DND-41 (cell line): ENCODE results near the gene MAP2K3.

ENCODE experiments used
- ATAC-seq: fragments of 200-7000 bp; cut with Tn5 transposase; 3 replicates; pipeline ENCODE4 v1.9.1; 2021; ENCODE audit warnings: low read depth; ENCODE audit not compliant: insufficient read depth
- DNase-seq: peaks from one replicate; pipeline ENCODE4 v3.0.0-alpha.2; 2020
- H2AFZ ChIP-seq: 2 replicates; pipeline ENCODE4 v1.6.0; 2012; ENCODE audit warnings: low read depth, low read length
- H3K27ac ChIP-seq: 2 replicates; pipeline ENCODE4 v1.5.1; 2012; ENCODE audit warnings: low read length, inconsistent platforms
- H3K27me3 ChIP-seq: fragments of 200-600 bp; sonication (generic); 2 replicates; pipeline ENCODE4 v1.6.0; 2012; ENCODE audit warnings: low read length, mild to moderate bottlenecking, inconsistent platforms; ENCODE audit not compliant: insufficient read depth, poor library complexity
- H3K36me3 ChIP-seq: 2 replicates; pipeline ENCODE4 v1.5.1; 2012; ENCODE audit warnings: low read length, inconsistent platforms; ENCODE audit not compliant: insufficient read depth
- H3K4me1 ChIP-seq: 2 replicates; pipeline ENCODE4 v1.5.1; 2012; ENCODE audit warnings: mild to moderate bottlenecking, low read length; ENCODE audit not compliant: insufficient read depth
- H3K4me2 ChIP-seq: 2 replicates; pipeline ENCODE4 v1.6.0; 2012; ENCODE audit warnings: mild to moderate bottlenecking, moderate library complexity, low read length, inconsistent platforms; ENCODE audit not compliant: insufficient read depth
- H3K4me3 ChIP-seq, 2 experiments: fragments of 200-600 bp in 1 of 2; shearing (Covaris generic) in 1 of 2; 2 replicates each; pipeline ENCODE4 v1.5.1; 2012 to 2016; ENCODE audit warnings: inconsistent platforms in 2 of 2, low read length in 2 of 2, mild to moderate bottlenecking in 2 of 2, low read depth in 1 of 2, moderate library complexity in 1 of 2
- H3K79me2 ChIP-seq: 2 replicates; pipeline ENCODE4 v1.6.0; 2012; ENCODE audit warnings: low read length, inconsistent platforms; ENCODE audit not compliant: insufficient read depth
- H3K9ac ChIP-seq: 2 replicates; pipeline ENCODE4 v1.6.0; 2012; ENCODE audit warnings: low read depth, mild to moderate bottlenecking, inconsistent platforms, low read length, moderate library complexity
- H3K9me3 ChIP-seq: 2 replicates; pipeline ENCODE4 v1.5.1; 2012; ENCODE audit warnings: low read length, moderate library complexity, mild to moderate bottlenecking, inconsistent platforms; ENCODE audit not compliant: insufficient read depth, severe bottlenecking
- H4K20me1 ChIP-seq: 2 replicates; pipeline ENCODE4 v1.6.0; 2012; ENCODE audit warnings: low read length; ENCODE audit not compliant: insufficient read depth
- EZH2 ChIP-seq: IDR thresholded peaks from 3 replicates; pipeline ENCODE4 v1.6.1; 2012; ENCODE audit warnings: borderline replicate concordance, low read depth, mild to moderate bottlenecking, moderate library complexity, low read length, inconsistent platforms; ENCODE audit not compliant: severe bottlenecking
- TF ChIP-seq, protein P1 (sequence below): IDR thresholded peaks from 2 replicates; pipeline ENCODE4 v1.5.1; 2012; ENCODE audit warnings: borderline replicate concordance, low read length, moderate library complexity, mild to moderate bottlenecking; ENCODE audit not compliant: poor library complexity, severe bottlenecking; ENCODE audit errors: extremely low read depth

Gene MAP2K3

DNA sequence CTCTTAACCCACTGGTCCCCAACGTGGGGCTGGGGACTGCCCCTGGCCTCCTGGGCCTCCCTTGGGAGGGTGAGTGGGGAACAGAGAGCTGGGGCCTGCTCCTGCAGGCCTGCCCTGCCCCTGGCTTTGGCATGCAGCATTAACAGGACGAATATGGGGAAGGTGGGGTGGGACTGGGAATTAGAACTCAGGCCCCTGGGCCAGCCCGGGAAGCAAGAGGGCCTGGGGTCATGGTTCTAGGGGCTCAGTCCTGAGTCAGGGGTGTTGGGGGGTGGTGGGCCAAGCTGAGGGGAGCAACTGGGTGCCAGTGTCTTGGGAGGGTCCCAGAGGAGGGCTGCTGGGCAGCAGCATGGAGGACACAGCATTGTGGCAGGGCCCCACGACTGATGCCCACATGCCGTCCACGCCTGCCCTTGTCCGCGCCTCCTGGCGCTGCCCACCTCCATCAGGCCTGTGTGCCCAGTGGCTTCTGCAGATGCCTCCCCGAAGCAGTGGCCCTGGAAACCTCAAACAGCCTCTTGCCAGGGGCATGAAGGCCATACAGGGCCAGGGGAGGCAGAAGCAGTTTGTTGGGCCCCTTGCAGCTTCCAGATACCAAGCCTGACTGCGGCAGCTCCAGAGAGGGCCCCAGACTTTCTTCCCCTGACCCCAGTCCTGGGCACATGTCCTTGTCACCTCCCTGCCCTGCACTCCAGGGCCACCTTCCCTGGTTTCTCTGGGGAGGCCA lies 4.8 kb downstream of the MAP2K3 start:
- peaks cover 39% of the 10 kb centered on the region for H3K4me1 ChIP-seq
- H3K36me3 ChIP-seq: no peaks in the 10 kb centered on the region; the same call in 1 of the 2 replicates
- ATAC-seq: no peak
- peaks cover 74% of the 10 kb centered on the region for H4K20me1 ChIP-seq
- no peak overlapping the region for H2AFZ ChIP-seq
- no peak for DNase-seq
- H3K9ac ChIP-seq: no peak overlapping the region
- peaks cover 55% of the 10 kb centered on the region for H3K79me2 ChIP-seq
- H3K27ac ChIP-seq: peak overlapping the region; percentile 74
- no peaks in the 10 kb centered on the region for H3K27me3 ChIP-seq
- no peak for TF ChIP-seq EZH2
- TF ChIP-seq, protein P1, sequence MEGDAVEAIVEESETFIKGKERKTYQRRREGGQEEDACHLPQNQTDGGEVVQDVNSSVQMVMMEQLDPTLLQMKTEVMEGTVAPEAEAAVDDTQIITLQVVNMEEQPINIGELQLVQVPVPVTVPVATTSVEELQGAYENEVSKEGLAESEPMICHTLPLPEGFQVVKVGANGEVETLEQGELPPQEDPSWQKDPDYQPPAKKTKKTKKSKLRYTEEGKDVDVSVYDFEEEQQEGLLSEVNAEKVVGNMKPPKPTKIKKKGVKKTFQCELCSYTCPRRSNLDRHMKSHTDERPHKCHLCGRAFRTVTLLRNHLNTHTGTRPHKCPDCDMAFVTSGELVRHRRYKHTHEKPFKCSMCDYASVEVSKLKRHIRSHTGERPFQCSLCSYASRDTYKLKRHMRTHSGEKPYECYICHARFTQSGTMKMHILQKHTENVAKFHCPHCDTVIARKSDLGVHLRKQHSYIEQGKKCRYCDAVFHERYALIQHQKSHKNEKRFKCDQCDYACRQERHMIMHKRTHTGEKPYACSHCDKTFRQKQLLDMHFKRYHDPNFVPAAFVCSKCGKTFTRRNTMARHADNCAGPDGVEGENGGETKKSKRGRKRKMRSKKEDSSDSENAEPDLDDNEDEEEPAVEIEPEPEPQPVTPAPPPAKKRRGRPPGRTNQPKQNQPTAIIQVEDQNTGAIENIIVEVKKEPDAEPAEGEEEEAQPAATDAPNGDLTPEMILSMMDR: no peak
- peak overlapping the region; percentile 93; the same call in 1 of the 2 replicates for H3K4me2 ChIP-seq
- H3K4me3 ChIP-seq: no peak overlapping the region
- no peaks in the 10 kb centered on the region for H3K9me3 ChIP-seq

DNA sequence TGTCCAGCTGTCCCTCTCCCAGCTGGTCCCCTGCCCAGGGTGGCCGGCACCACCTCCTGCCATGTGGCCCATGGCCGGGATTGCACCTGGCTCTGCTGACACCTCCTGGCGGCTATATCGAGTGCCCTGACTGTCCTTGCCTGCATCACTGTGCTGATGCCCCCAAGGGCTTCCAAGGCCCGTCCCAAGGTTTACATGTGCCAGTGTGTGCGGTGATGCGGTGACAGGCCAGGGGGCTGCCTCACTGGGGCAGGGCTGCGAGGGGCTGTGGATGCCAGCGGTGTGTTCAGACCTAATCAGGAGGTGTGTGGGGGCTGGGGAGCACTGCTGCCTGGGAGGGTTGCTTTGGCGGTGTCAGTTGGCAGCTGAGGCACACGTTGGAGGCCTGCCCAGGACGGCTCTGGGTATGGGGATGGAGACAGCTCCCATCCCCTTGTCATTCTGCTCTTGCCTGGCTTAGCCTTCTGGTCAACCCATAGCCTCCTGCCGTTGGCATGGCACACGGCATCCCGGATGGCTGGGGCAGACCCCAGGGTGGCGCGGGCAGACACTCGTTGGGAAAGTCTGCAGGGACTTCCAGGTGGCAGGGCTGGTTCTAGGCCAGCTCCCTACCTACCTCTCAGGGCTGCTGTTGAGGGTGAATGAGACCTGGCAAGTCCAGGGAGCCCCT lies 5.5 kb downstream of the MAP2K3 start:
- DNase-seq: no peak
- no peak overlapping the region for H2AFZ ChIP-seq
- peak overlapping the region; percentile 12; the same call in 1 of the 2 replicates for H3K27ac ChIP-seq
- H3K4me2 ChIP-seq: no peak overlapping the region
- no peaks in the 10 kb centered on the region for H3K9me3 ChIP-seq
- no peak overlapping the region for H3K4me3 ChIP-seq
- H3K4me1 ChIP-seq: peaks cover 38% of the 10 kb centered on the region
- H3K27me3 ChIP-seq: no peaks in the 10 kb centered on the region
- H3K79me2 ChIP-seq: peaks cover 53% of the 10 kb centered on the region
- TF ChIP-seq, protein P1: no peak
- TF ChIP-seq EZH2: no peak
- no peak for ATAC-seq
- H3K36me3 ChIP-seq: no peaks in the 10 kb centered on the region; the same call in 1 of the 2 replicates
- peaks cover 79% of the 10 kb centered on the region for H4K20me1 ChIP-seq
- H3K9ac ChIP-seq: no peak overlapping the region

DNA sequence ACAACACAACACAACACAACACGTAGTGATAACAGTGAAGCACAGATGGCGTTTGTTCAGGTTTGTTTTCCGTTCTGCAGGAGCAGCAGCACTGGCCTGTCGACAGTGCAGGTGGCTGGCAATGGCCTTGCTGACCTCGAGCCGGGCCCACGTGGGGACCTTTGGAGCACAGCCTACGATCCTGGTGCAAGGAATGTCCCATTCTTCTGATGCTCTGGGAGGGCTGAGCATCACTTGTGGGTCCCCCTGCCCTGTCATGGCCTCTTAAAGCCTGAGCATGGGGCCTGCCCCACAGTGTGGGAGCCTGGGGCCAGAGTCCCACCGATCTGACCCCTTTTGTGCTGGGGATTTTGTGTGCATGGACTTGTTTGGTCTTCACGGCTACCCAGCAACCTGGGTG lies 6.8 kb downstream of the MAP2K3 start:
- peaks cover 72% of the 10 kb centered on the region for H4K20me1 ChIP-seq
- no peak for ATAC-seq
- H3K27ac ChIP-seq: no peak overlapping the region
- H3K4me1 ChIP-seq: peaks cover 25% of the 10 kb centered on the region
- no peak overlapping the region for H3K4me2 ChIP-seq
- no peak overlapping the region for H3K9ac ChIP-seq
- H3K4me3 ChIP-seq: no peak overlapping the region
- peaks cover 40% of the 10 kb centered on the region for H3K79me2 ChIP-seq
- DNase-seq: no peak
- TF ChIP-seq, protein P1: no peak
- TF ChIP-seq EZH2: no peak
- no peaks in the 10 kb centered on the region for H3K27me3 ChIP-seq
- no peaks in the 10 kb centered on the region for H3K36me3 ChIP-seq
- H3K9me3 ChIP-seq: peaks cover 3% of the 10 kb centered on the region
- H2AFZ ChIP-seq: no peak overlapping the region
